Measurements from ENCODE around the gene GPR146.

Gene GPR146

GRCh38 chr7:1058821-1059199 is 14.5 kb downstream of the GPR146 start:
- DNase-seq (ENCODE audit: low read depth), result no peak
- no peak for TF ChIP-seq CTCF (IDR thresholded peaks at IDR 0.05; ENCODE audit: control insufficient read depth, extremely low read depth, insufficient read depth)

GRCh38 chr7:1059200-1060091 is 15.1 kb downstream of the GPR146 start:
- no peak overlapping the region for H3K4me3 ChIP-seq (ENCODE audit: low read depth, low read length)

More at GRCh38 chr7:1058821-1059199, 14.5 kb downstream of the GPR146 start:
- no peak overlapping the region for H3K4me3 ChIP-seq (ENCODE audit: low read depth, low read length)

GRCh38 chr7:1060315-1061072 is 16.1 kb downstream of the GPR146 start:
- no peak overlapping the region for H3K4me3 ChIP-seq (ENCODE audit: low read depth, low read length)
- no peak for DNase-seq (ENCODE audit: low read depth)
- no peak for TF ChIP-seq CTCF (IDR thresholded peaks at IDR 0.05; ENCODE audit: control insufficient read depth, extremely low read depth, insufficient read depth)

More at GRCh38 chr7:1059200-1060091, 15.1 kb downstream of the GPR146 start:
- no peak for TF ChIP-seq CTCF (IDR thresholded peaks at IDR 0.05; ENCODE audit: control insufficient read depth, extremely low read depth, insufficient read depth)
- no peak for DNase-seq (ENCODE audit: low read depth)

- no peak overlapping the region for H3K4me3 ChIP-seq (ENCODE audit: low read depth, low read length)
- TF ChIP-seq CTCF (IDR thresholded peaks at IDR 0.05; ENCODE audit: control insufficient read depth, extremely low read depth, insufficient read depth), result no peak
- no peak for DNase-seq (ENCODE audit: low read depth)
These were observed 16.8 kb downstream of the GPR146 start for GRCh38 chr7:1061180-1061579.

GRCh38 chr7:1062296-1063294 is 18.2 kb downstream of the GPR146 start:
- TF ChIP-seq CTCF (IDR thresholded peaks at IDR 0.05; ENCODE audit: control insufficient read depth, extremely low read depth, insufficient read depth), result no peak
- H3K4me3 ChIP-seq (ENCODE audit: low read depth, low read length), result no peak overlapping the region
- no peak for DNase-seq (ENCODE audit: low read depth)

- no peak overlapping the region for H3K4me3 ChIP-seq (ENCODE audit: low read depth, low read length)
- no peak for DNase-seq (ENCODE audit: low read depth)
- TF ChIP-seq CTCF (IDR thresholded peaks at IDR 0.05; ENCODE audit: control insufficient read depth, extremely low read depth, insufficient read depth), result no peak
These were observed 19.0 kb downstream of the GPR146 start for GRCh38 chr7:1063361-1063760.
